ENCODE data around the gene IQCN. TPM values are rescaled to one million over a fixed set of nuclear protein-coding genes. Genes with fewer than 3 reads are reported as not detected.

Gene IQCN
- total RNA-seq, 1 donor from 2014 or later, result 12.7 TPM

- no peak for DNase-seq (ENCODE audit: low spot score)
- intact Hi-C loops (cut with DNase I), result no loop called here
- no peak for ATAC-seq
Observed at GRCh38 chr19:18254546-18255503, 19.4 kb downstream of the IQCN start.

DNA sequence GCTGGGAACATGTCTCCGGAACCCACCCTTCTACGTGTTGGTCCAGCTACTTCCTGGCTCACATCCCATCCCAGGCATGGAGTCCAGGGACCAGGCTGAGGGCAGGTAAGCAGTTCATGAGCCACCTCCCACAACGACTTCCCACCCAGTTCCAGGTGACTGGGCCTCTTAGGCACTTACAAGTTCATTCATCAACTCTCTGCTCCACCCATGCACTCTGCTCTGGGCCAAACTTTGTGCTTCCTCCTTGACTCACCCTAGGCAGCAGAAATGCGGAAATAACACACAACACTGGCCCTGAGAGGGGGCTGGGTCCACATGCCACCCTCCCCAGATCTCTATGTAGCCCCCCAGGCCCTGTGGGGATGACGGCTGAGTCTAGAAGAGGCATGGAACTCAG lies 20.5 kb downstream of the IQCN start:
- DNase-seq (ENCODE audit: low spot score) (no peak), ATAC-seq (no peak)
- intact Hi-C loops (cut with DNase I), result no loop called here

DNA sequence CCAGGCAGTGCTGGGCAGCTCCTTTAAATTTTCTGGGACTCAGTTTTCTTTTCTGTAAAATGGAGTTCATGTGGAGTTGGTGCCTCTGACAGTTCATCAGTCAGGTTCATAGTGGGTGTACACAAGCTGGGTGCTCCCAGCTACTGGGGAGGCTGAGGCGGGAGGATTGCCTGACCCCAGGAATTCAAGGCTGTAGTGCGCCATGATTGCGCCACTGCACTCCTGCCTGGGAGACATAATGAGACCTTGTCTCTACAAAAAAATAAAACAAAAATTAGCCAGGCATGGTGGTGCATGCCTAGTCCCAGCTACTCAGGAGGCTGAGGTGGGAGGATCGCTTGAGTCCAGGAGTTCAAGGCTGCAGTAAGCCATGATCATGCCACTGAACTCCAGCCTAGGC lies 21.1 kb downstream of the IQCN start:
- DNase-seq (ENCODE audit: low spot score) (no peak), ATAC-seq (no peak)
- intact Hi-C loops (cut with DNase I), result no loop called here

- no peak for ATAC-seq
- intact Hi-C loops (cut with DNase I), result no loop called here
Observed at GRCh38 chr19:18252370-18252717, 21.9 kb downstream of the IQCN start.

GRCh38 chr19:18251587-18252369 lies 22.5 kb downstream of the IQCN start:
- peak; percentile 87 for DNase-seq (ENCODE audit: low spot score)
- ATAC-seq, result peak; percentile 74
- intact Hi-C loops (cut with DNase I), result no loop called here

More at GRCh38 chr19:18252370-18252717, 21.9 kb downstream of the IQCN start:
- DNase-seq (ENCODE audit: low spot score), result no peak

DNA sequence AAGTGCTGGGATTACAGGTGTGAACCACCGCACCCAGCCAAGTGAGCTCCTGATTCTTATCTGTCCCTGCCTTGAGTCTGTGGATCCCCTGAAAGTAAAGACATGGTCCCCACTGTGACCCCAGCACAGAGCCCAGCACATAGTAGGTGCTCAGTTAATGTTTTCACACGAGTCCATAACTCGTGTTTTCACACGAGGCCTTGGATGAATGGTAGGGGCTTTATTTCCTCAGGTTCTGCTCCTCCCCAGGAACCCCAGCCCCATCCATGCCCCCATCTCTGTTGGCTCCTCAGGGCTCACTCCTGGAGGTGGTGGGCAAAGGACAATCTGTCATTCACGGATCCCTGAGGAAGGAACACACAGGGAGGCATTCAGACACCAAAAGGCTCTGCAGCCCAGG lies 24.4 kb downstream of the IQCN start:
- ATAC-seq (no peak), DNase-seq (ENCODE audit: low spot score) (no peak)
- intact Hi-C loops (cut with DNase I), result loop anchor here (5.0 kb wide), 1 partner anchor 128 kb away; no protein-coding TSS in a partner anchor

DNA sequence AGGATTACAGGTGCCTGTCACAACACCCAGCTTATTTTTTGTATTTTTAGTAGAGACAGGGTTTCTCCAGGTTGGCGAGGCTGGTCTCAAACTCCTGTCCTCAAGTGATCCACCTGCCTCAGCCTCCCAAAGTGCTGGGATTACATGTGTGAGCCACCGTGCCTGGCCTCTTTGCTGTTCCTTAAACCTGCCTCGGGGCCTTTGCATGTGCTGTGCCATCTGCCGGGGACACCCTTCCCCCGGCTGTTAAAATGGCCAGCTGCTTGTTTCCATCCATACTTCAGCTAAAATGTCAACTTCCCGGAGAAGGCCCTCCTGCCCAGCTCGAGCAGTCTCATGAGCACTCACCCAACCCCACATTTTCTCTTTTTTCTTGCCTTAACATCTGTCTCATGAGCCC lies 29.0 kb downstream of the IQCN start:
- DNase-seq (ENCODE audit: low spot score), result no peak
- intact Hi-C loops (cut with DNase I), result loop anchor here (5.0 kb wide), 1 partner anchor 123 kb away; no protein-coding TSS in a partner anchor
- no peak for ATAC-seq

GRCh38 chr19:18239303-18239702 lies 34.9 kb downstream of the IQCN start:
- no peak for DNase-seq (ENCODE audit: low spot score)
- no peak for ATAC-seq
- intact Hi-C loops (cut with DNase I), result no loop called here

DNA sequence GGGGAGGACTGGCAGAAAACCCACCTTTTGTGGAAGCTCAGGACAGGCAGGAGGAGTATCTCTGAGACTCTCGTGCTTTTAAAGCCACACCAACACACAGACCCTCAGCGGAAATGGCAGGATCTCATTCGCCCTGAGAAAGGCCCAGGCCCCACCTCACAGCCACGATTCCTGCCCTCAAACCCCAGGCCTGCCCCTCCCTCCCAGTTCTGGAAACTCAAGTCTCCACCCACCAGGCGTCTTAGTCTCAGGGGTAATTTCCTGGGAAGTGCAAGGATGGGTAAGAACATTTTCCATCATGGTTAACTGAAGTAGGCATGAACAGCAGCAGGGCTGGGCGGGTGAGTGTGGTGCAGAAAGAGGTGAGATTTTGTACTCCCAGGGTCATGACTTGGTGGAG lies 40.1 kb downstream of the IQCN start:
- DNase-seq (ENCODE audit: low spot score) (no peak), ATAC-seq (no peak)
- intact Hi-C loops (cut with DNase I), result no loop called here

DNA sequence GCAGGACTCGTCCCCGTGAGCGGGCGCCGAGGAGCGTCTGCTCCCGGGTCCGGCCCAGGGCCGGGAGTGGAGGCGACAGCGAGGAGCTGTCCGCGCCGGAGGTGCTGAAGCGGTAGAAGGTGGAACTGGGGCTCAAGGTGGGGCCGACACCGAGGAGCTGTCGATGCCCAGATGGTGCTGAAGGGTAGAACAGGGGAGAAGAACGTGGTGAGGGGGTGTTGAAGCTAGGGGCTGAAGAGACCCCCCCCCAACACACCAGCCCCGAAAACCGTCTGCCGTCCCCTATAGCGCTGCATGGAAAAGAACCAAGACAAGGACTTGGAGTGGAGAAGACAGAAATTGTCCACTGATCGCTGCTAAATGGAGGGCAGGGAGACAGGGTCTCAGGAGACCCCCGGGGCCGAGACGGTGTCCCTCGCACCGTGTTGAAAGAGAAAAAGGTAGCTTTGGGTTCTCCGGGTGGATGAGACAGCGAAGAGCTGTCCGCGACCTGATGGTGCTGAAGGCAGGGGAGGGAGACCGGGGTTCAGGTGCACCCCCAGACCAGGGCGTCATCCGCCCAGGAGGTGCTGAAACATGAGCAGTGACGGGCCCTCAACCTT lies 40.9 kb downstream of the IQCN start:
- ATAC-seq, result peak; percentile 52
- intact Hi-C loops (cut with DNase I), result no loop called here

DNA sequence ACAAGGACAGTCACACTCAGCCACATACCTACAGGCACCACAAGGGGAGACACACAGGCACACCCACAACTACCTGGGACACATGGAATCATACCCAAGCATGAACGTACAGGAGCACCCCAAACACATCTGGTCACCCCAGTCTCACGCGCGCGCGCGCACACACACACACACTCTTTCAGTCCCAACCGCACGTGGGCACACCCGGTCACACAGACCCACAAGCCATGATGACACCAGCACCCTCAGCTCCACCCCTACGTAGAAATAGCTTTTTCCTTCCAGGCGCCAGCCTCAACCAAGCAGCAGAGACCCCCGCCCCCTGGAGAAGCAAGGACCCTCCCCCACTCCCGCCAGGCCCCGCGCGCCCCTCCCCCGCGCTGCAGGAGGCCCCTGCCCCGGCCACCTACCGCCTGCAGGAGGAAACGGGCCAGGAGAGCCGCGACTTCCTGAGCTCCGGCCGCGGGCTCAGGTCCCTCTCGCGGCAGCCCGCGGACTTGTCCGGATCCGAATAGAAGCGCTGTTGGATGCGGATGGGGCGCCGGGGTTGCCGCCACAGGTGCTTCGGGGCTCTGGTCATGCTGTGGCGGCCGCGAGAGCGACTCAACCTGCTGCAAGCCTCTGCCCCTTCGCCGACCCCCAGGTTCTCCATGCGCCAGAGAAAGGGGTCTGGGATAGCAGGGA lies 41.6 kb downstream of the IQCN start:
- no peak for ATAC-seq
- intact Hi-C loops (cut with DNase I), result no loop called here

More for the DNA sequence above, 40.9 kb downstream of the IQCN start:
- no peak for DNase-seq (ENCODE audit: low spot score)

GRCh38 chr19:18231775-18232174 lies 42.5 kb downstream of the IQCN start:
- DNase-seq (ENCODE audit: low spot score) (no peak), ATAC-seq (no peak)
- intact Hi-C loops (cut with DNase I), result no loop called here

More for the DNA sequence above, 41.6 kb downstream of the IQCN start:
- no peak for DNase-seq (ENCODE audit: low spot score)

DNA sequence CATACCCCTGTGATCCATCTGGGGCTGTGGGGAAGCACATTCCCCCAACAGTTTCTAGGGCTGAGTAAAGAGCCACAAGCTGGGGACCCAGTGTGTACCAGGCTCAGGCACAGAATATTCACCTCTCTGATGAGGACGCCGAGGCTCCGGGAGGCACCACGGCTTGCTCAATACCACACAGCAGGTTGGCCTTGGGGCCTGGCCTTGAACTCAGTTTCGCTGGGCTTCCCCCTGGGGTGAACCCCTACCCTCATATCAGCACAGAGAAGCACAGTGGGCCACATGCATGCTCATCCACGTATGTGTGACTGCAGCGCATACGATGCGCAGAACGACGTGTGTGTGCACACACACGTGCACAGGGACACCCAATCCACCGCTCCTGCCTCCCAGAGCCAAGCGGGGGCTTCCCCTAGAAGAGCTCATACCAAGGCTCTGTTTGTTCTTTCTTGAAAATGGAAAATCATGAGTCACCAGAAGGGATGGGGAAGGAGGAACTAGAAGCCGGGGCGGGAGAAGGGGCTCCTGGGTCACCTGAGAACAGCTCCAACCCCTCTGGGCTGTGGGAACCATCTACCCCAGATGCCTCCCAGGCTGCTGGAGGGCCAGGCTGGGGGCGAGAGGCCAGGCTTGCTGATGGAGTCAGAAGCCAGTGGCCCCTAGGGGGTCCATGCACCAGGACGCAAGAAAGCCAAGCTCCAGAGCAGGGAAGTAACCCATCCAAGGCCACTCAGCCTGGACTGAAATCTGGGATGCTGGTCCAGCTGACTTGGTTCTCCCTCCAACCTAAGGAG lies 43.1 kb downstream of the IQCN start:
- DNase-seq (ENCODE audit: low spot score) (no peak), ATAC-seq (no peak)
- intact Hi-C loops (cut with DNase I), result no loop called here

- ATAC-seq, result no peak
- intact Hi-C loops (cut with DNase I), result no loop called here
Observed at GRCh38 chr19:18229915-18230314, 44.3 kb downstream of the IQCN start.

GRCh38 chr19:18229474-18229873 lies 44.8 kb downstream of the IQCN start:
- DNase-seq (ENCODE audit: low spot score), result no peak
- intact Hi-C loops (cut with DNase I), result no loop called here
- ATAC-seq, result no peak

More at GRCh38 chr19:18229915-18230314, 44.3 kb downstream of the IQCN start:
- no peak for DNase-seq (ENCODE audit: low spot score)

DNA sequence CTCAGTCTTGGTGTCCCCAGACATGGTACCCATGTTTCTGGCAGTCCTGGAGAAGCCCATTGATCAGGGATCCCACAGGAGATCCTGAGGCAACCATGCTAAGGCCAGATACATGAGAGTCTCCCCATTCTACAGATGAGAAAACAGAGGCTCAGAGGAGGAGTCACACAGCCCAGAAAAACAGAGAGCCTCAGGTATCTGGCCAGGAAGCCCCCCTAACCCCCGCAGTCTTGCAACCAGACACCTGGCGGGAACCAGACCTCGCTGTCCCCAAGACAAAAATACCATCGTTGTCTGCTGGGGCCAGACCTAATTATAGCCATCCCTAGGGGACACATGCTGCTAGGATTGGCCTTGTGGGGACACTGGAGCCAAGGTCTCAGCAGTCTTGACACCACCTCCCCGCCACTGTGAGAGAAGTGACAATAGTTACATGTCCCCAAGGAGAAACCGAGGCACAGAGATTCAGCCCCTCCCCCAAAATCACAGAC lies 46.4 kb downstream of the IQCN start:
- ATAC-seq, result no peak
- DNase-seq (ENCODE audit: low spot score), result no peak
- intact Hi-C loops (cut with DNase I), result no loop called here

DNA sequence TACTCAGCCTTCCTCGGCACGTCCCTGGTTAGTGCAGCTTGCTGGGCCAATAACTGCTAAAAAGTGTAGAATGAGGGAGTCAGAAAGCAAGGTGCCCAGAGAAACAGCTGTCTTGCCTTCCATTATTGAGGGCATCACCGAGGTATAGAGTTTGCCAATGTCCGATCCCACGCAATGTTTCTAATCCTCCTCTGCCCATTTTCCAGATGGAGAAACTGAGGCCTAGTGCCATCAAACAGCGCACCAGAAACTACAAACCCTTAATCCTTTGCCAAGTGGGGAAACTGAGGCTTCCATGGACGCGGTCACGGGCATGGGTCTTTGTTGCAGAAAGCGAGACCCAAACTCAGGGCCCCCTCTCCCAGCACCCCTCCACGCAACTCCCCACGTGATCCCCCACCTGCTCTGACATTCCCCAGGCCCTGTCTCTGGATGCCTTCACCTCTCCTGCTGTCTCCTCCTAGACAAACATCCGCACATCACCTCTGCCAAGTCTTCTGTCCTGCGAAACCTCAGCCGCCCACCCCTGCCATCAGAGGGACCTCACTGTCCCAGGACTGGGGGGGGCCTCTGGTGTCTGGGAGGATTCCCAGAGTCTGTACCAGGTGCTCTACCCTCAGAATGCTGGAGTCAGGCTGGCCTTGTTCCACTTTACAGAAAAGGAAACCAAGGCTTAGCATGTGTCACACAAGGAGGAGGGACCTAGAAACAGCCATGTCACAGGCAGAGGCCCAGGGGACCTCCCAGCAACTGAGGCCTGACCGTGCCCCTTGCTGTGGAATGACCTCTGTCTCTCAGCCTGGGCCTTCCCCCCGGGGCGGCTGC lies 47.1 kb downstream of the IQCN start:
- intact Hi-C loops (cut with DNase I), result no loop called here
- no peak for DNase-seq (ENCODE audit: low spot score)
- ATAC-seq, result no peak
